T-cell (primary cell): ENCODE data around the gene PTPRD. TPM values are rescaled to one million over a fixed set of nuclear protein-coding genes. Genes with fewer than 3 reads are reported as not detected.

ENCODE experiments used
- ATAC-seq, 4 experiments: fragments of 200-7000 bp in 3 of 4; fragments of 150-1000 bp in 1 of 4; cut with Tn5 transposase; replicated peaks in 1 of 4; 1 replicate in 3 of 4; 2 replicates in 1 of 4; pipeline ENCODE4 v1.10.0; 2021; ENCODE audit warnings: moderate library complexity in 3 of 4, mild to moderate bottlenecking in 2 of 4, moderate number of reproducible peaks in 1 of 4
- CTCF ChIA-PET, 2 donors: fragments of 300-600 bp; sonication (Branson Sonifier 250); formaldehyde crosslinking; loops; one replicate each; lab custom pipeline; 2022; ENCODE audit warnings: antibody characterized with exemption in 2 of 2; lab: Charles Lee
- POLR2A ChIA-PET, 2 donors: fragments of 300-600 bp; sonication (Branson Sonifier 250); formaldehyde crosslinking; loops; one replicate each; lab custom pipeline; 2022; ENCODE audit warnings: antibody characterized with exemption in 2 of 2; lab: Charles Lee
- DNase-seq, 35 experiments: peaks; one replicate each; pipeline versions ENCODE4 v3.0.0 to v3.0.0-alpha.2; 2013 to 2023
- H3K27ac ChIP-seq: one replicate; pipeline ENCODE4 v1.5.1; 2013; ENCODE audit warnings: low read length
- H3K27me3 ChIP-seq, 2 experiments: replicated peaks in 1 of 2; 1 replicate in 1 of 2; 2 replicates in 1 of 2; pipeline versions ENCODE4 v1.6.1 to v1.7.0; 2013; ENCODE audit warnings: low read length in 1 of 2, mixed read lengths in 1 of 2; ENCODE audit not compliant: control insufficient read depth in 2 of 2, insufficient read depth in 2 of 2; ENCODE audit errors: extremely low read depth in 1 of 2
- H3K36me3 ChIP-seq, 2 donors: 1 replicate in 1 of 2; 2 replicates in 1 of 2; pipeline versions ENCODE4 v1.6.1 to v1.7.0; 2013; ENCODE audit warnings: low read length in 1 of 2; ENCODE audit not compliant: control insufficient read depth in 2 of 2, insufficient read depth in 1 of 2; ENCODE audit errors: extremely low read depth in 1 of 2
- H3K4me1 ChIP-seq, 2 experiments: 1 replicate in 1 of 2; 2 replicates in 1 of 2; pipeline versions ENCODE4 v1.6.1 to v1.7.0; 2013; ENCODE audit warnings: low read length in 2 of 2, mixed read lengths in 1 of 2; ENCODE audit not compliant: insufficient read depth in 2 of 2, control insufficient read depth in 1 of 2; ENCODE audit errors: extremely low read depth in 1 of 2
- H3K4me3 ChIP-seq, 2 donors: 1 replicate in 1 of 2; 2 replicates in 1 of 2; pipeline versions ENCODE4 v1.5.1 to v1.7.0; 2013; ENCODE audit warnings: mild to moderate bottlenecking in 2 of 2, low read length in 1 of 2, moderate library complexity in 1 of 2; ENCODE audit not compliant: control insufficient read depth in 1 of 2; ENCODE audit errors: extremely low read depth in 1 of 2
- H3K9me3 ChIP-seq: 2 replicates; pipeline ENCODE4 v1.7.0; 2013
- H3K27ac Mint-ChIP-seq, 2 donors: one replicate each; pipeline ENCODE4 v1.8.0; 2020 to 2021; ENCODE audit warnings: mild to moderate bottlenecking in 2 of 2, mixed read lengths in 2 of 2
- H3K27me3 Mint-ChIP-seq, 2 donors: one replicate each; pipeline ENCODE4 v1.8.0; 2021 to 2022; ENCODE audit warnings: mixed read lengths in 2 of 2
- H3K36me3 Mint-ChIP-seq: one replicate; pipeline ENCODE4 v1.8.0; 2021; ENCODE audit warnings: mixed read lengths
- H3K4me1 Mint-ChIP-seq, 3 donors: one replicate each; pipeline ENCODE4 v1.8.0; 2020 to 2022; ENCODE audit warnings: mixed read lengths in 3 of 3, mild to moderate bottlenecking in 1 of 3
- H3K4me3 Mint-ChIP-seq, 3 donors: one replicate each; pipeline ENCODE4 v1.8.0; 2020 to 2022; ENCODE audit warnings: mild to moderate bottlenecking in 3 of 3, mixed read lengths in 3 of 3, moderate library complexity in 3 of 3
- H3K9me3 Mint-ChIP-seq, 3 donors: one replicate each; pipeline ENCODE4 v1.8.0; 2020 to 2022; ENCODE audit warnings: mixed read lengths in 3 of 3
- WGBS: methylation state at CpG from one replicate; pipeline ENCODE4 v1.1.5; 2013; ENCODE audit warnings: missing lambda C conversion rate; ENCODE audit not compliant: insufficient coverage; 5-methylcytosine and 5-hydroxymethylcytosine counted together
- total RNA-seq, 35 experiments: library from RNA in 6 of 35; stranded (reverse) in 6 of 35; fragments of 120-200 nt in 1 of 35; gene quantifications; one replicate each; pipeline versions ENCODE4 v1.2.1 to v1.2.4 and lab custom pipeline; 2013 to 2026

PTPRD gene
- total RNA-seq, 5 donors from 2014 or later (not counting 1 experiment from before 2014, with no cell fraction given): 0.13 to 0.61 (median 0.38) TPM; not detected in 2

DNA sequence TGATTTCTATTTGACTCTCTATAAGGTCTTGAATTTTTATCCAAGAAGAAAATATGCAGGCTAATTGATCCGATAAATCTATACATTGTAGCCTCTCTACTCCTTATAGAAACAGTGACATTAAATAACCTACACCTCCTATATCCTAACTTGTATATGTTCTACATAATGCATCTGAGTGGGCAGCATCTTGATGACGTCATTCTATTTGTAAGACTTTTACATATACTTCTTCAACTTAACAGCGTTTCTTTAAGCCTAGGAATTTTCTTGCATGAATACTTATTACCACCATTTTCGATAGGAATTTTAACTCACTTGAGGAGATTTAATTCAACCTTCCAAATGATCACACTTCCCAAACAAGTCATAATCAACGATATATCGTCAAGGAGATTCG is 869.0 kb downstream of the PTPRD start:
- no peak overlapping the region for H3K4me3 Mint-ChIP-seq
- Histone ChIP-seq H3K36me3 (no peaks in the 10 kb centered on the region), H3K4me1 (no peaks in the 10 kb centered on the region), H3K4me3 (no peak overlapping the region), H3K27ac (no peak overlapping the region), H3K9me3 (no peaks in the 10 kb centered on the region), H3K27me3 (no peaks in the 10 kb centered on the region)
- WGBS: no CpG with 5 or more reads among the region's 7 CpGs
- H3K4me1 Mint-ChIP-seq: no peaks in the 10 kb centered on the region
- no peaks in the 10 kb centered on the region for H3K27me3 Mint-ChIP-seq
- peaks cover 7 to 14% (median 11%) of the 10 kb centered on the region in 3 donors for H3K9me3 Mint-ChIP-seq
- ATAC-seq: no peak
- CTCF ChIA-PET: no interaction called here
- no peak overlapping the region for H3K27ac Mint-ChIP-seq
- DNase-seq: no peak
- POLR2A ChIA-PET: no interaction called here
- no peaks in the 10 kb centered on the region for H3K36me3 Mint-ChIP-seq

DNA sequence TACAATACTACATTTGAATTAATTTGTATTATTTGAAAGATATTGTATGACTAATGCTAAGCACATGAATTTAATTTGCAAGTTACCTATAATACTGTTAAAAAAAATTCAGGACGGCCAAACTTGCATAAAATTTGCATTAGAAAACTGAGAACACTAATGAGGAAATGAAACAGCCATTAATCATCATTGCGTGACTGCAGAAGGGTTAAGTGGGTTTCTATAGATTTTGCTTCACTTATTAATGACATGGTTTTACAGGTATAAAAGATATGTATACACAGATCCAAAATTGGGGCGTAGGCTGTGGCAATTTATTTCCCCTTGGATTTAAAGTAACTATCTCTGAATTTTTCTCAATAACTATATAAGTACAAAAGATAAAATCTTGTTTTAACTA is 882.6 kb downstream of the PTPRD start:
- WGBS: no CpG with 5 or more reads among the region's 3 CpGs
- POLR2A ChIA-PET: no interaction called here

DNA sequence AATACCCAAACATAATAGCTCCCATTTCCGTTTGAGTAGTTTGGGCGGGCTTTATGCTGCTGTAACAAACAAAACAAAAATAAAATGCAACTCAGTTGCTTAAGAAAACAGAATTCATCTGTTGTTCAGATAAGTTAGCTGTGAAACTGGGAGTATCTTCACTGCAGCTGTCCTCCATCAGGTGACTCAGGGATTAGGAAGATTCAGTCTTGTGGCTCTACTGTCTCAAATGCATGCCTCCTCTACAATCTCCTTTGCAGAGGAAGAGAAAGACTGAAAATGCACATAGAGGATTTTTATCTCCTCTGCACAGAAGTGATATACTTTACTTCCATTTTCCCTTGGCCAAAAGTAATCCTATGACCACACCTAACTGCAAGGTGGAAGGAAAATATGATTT is 883.7 kb downstream of the PTPRD start:
- no peaks in the 10 kb centered on the region for H3K4me1 ChIP-seq
- no peak overlapping the region for H3K4me3 Mint-ChIP-seq
- no peak overlapping the region for H3K4me3 ChIP-seq
- H3K4me1 Mint-ChIP-seq: no peaks in the 10 kb centered on the region
- ChIA-PET POLR2A (no interaction called here), CTCF (no interaction called here)
- DNase-seq (no peak), ATAC-seq (no peak)
- H3K27ac Mint-ChIP-seq: no peak overlapping the region
- no peaks in the 10 kb centered on the region for H3K36me3 Mint-ChIP-seq
- no peak overlapping the region for H3K27ac ChIP-seq
- WGBS: no CpG with 5 or more reads among the region's 2 CpGs
- no peaks in the 10 kb centered on the region for H3K9me3 ChIP-seq
- H3K27me3 ChIP-seq: no peaks in the 10 kb centered on the region
- peaks cover 3 to 22% (median 12%) of the 10 kb centered on the region in 3 donors for H3K9me3 Mint-ChIP-seq
- H3K36me3 ChIP-seq: no peaks in the 10 kb centered on the region
- peaks cover 0 to 3% of the 10 kb centered on the region in 2 donors for H3K27me3 Mint-ChIP-seq

More for the DNA sequence above, 882.6 kb downstream of the PTPRD start:
- H3K4me3 Mint-ChIP-seq: no peak overlapping the region
- ATAC-seq (no peak), DNase-seq (no peak)
- no peaks in the 10 kb centered on the region for H3K27me3 Mint-ChIP-seq
- Histone ChIP-seq H3K36me3 (no peaks in the 10 kb centered on the region), H3K4me3 (no peak overlapping the region), H3K27me3 (no peaks in the 10 kb centered on the region), H3K4me1 (no peaks in the 10 kb centered on the region), H3K9me3 (no peaks in the 10 kb centered on the region), H3K27ac (no peak overlapping the region)
- no peak overlapping the region for H3K27ac Mint-ChIP-seq
- peaks cover 3 to 20% (median 12%) of the 10 kb centered on the region in 3 donors for H3K9me3 Mint-ChIP-seq
- CTCF ChIA-PET: no interaction called here
- H3K36me3 Mint-ChIP-seq: no peaks in the 10 kb centered on the region
- no peaks in the 10 kb centered on the region for H3K4me1 Mint-ChIP-seq

DNA sequence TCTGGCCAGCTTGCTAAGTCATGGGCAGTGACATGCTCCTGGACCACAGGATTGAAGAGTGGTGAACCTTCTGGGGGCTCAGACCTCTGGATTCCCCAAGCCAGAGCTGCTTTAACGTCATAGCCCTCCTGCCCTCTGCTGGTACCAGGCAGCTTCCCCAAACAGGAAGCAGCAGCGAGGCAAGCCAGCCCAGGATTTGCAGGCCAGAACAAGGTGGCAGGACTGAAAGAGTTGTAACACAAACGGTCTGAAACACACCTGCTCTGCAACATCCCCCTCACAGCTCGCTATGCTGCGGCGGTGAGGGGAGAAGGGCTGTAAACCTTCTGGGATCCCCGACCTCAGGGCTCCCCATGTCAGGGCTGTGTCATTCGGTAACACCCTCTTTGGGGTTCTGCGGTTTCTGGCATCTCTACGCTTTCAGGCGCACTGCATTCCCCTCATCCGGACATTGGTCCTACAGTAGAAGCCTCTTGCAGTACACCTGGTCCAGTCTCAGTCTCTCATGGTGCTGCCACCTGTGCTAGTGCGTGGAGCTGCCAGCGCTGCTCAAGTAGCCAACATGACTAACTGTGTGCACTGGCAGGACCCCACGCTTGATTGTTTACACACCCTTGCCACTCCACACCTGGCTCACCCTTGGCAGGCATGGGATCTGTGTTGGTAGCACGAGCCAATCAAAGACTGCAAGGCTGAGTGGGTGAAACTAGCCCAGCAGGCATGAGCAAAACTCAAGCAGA is 893.3 kb downstream of the PTPRD start:
- ATAC-seq (no peak), DNase-seq (no peak)
- Histone ChIP-seq H3K4me3 (no peak overlapping the region), H3K9me3 (no peaks in the 10 kb centered on the region), H3K36me3 (no peaks in the 10 kb centered on the region), H3K27ac (no peak overlapping the region), H3K27me3 (no peaks in the 10 kb centered on the region), H3K4me1 (no peaks in the 10 kb centered on the region)
- Mint-ChIP-seq H3K9me3 (peaks cover 0 to 14% (median 8%) of the 10 kb centered on the region in 3 donors), H3K27me3 (no peaks in the 10 kb centered on the region), H3K4me1 (no peaks in the 10 kb centered on the region), H3K27ac (no peak overlapping the region), H3K4me3 (no peak overlapping the region), H3K36me3 (no peaks in the 10 kb centered on the region)
- POLR2A ChIA-PET: no interaction called here
- CTCF ChIA-PET: no interaction called here
- 86% methylated on average over 13 of the region's 16 CpGs for WGBS

DNA sequence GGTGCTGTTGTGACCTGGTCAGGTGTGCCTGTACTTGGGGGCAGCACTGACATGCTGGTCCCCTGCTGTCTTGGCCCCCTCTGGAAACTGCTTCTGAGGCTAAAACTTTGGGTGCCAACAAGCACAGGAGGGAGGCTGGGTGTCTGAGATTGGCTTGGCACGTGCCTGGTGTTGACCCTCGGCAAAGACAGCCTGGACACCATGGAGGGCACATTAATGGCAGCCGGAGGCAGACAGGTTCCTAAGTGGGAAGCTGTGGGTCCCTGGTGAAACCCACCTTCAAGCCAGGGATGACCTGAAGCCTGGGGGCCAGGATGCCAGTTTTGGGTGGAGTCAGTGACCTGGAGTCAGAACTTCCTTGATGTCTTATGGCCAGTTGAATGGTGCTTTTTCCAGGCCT is 894.1 kb downstream of the PTPRD start:
- no peak for ATAC-seq

DNA sequence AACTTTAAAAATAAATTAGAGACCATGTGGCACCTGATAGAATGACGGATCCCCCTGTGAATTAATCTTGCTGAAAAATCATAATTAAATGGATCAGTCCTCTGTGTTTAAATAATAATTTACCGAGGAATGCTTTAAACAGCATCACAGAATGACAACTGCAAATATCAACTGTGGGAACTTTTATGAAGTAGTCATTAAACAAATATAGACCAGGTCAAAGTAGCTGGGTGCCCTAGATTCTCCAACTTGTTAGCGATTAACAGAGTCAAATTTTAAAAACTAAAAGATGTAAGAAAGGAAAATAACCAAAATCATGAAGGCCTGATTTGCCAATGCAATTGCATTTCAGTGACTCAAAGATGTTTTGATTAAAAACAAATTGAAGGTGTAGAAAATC is 933.4 kb downstream of the PTPRD start:
- DNase-seq: no peak
- Histone ChIP-seq H3K27ac (no peak overlapping the region), H3K27me3 (no peaks in the 10 kb centered on the region), H3K36me3 (no peaks in the 10 kb centered on the region), H3K4me3 (no peak overlapping the region), H3K9me3 (no peaks in the 10 kb centered on the region), H3K4me1 (no peaks in the 10 kb centered on the region)
- peaks cover 0 to 10% (median 0%) of the 10 kb centered on the region in 3 donors for H3K9me3 Mint-ChIP-seq
- ATAC-seq: no peak
- H3K27ac Mint-ChIP-seq: no peak overlapping the region
- H3K27me3 Mint-ChIP-seq: no peaks in the 10 kb centered on the region
- ChIA-PET CTCF (no interaction called here), POLR2A (no interaction called here)
- no peaks in the 10 kb centered on the region for H3K36me3 Mint-ChIP-seq
- no peaks in the 10 kb centered on the region for H3K4me1 Mint-ChIP-seq
- no peak overlapping the region for H3K4me3 Mint-ChIP-seq
- 100% methylated on average over 1 of the region's 3 CpGs for WGBS

More for the DNA sequence above, 894.1 kb downstream of the PTPRD start:
- WGBS: 56% methylated on average over 3 of the region's 3 CpGs
- H3K27me3 ChIP-seq: no peaks in the 10 kb centered on the region
- no peak overlapping the region for H3K4me3 ChIP-seq
- ChIA-PET CTCF (no interaction called here), POLR2A (no interaction called here)
- H3K36me3 ChIP-seq: no peaks in the 10 kb centered on the region
- H3K27ac ChIP-seq: no peak overlapping the region
- H3K4me1 ChIP-seq: no peaks in the 10 kb centered on the region
- H3K4me3 Mint-ChIP-seq: no peak overlapping the region
- DNase-seq: no peak
- H3K36me3 Mint-ChIP-seq: no peaks in the 10 kb centered on the region
- H3K27ac Mint-ChIP-seq: no peak overlapping the region
- H3K9me3 ChIP-seq: no peaks in the 10 kb centered on the region
- H3K4me1 Mint-ChIP-seq: no peaks in the 10 kb centered on the region
- H3K9me3 Mint-ChIP-seq: peaks cover 0 to 13% (median 10%) of the 10 kb centered on the region in 3 donors
- no peaks in the 10 kb centered on the region for H3K27me3 Mint-ChIP-seq
